BJ (cell line): ENCODE results near the gene TMEM131. TPM values are rescaled to one million over a fixed set of nuclear protein-coding genes. Genes with fewer than 3 reads are reported as not detected.

Experiments used
- CTCF ChIA-PET: fragments of 350-600 bp; formaldehyde crosslinking; extraction: SDS; loops from one replicate; lab custom pipeline; 2021; ENCODE audit warnings: antibody characterized with exemption, inconsistent platforms; lab: Yijun Ruan, JAX
- POLR2A ChIA-PET: fragments of 300-600 bp; sonication (Branson Sonifier 250); formaldehyde crosslinking; extraction: SDS; loops from one replicate; lab custom pipeline; 2021; ENCODE audit warnings: antibody characterized with exemption; lab: Charles Lee
- DNase-seq: peaks from one replicate; pipeline ENCODE4 v3.0.0-alpha.2; 2011; ENCODE audit warnings: low read depth
- H3K27me3 ChIP-seq: 2 replicates; pipeline ENCODE4 v1.6.0; 2011; ENCODE audit warnings: low read length; ENCODE audit not compliant: control insufficient read depth, insufficient read depth
- H3K36me3 ChIP-seq: 2 replicates; pipeline ENCODE4 v1.5.1; 2011; ENCODE audit warnings: low read length; ENCODE audit not compliant: control insufficient read depth, insufficient read depth
- H3K4me3 ChIP-seq: 2 replicates; pipeline ENCODE4 v1.5.1; 2011; ENCODE audit warnings: low read depth, mild to moderate bottlenecking, control low read depth, low read length
- polyA plus RNA-seq: library from polyadenylated mRNA; depleted of rRNA; stranded (reverse); fragments of >200 nt; gene quantifications from 2 replicates; pipeline ENCODE4 v1.2.3, GENCODE V29; 2011
- TF ChIP-seq, protein P1 (sequence below): IDR thresholded peaks from 2 replicates; pipeline ENCODE4 v1.5.1; 2011; ENCODE audit warnings: low read depth, mild to moderate bottlenecking, control low read depth, inconsistent platforms, low read length, moderate library complexity; ENCODE audit not compliant: insufficient read depth

TMEM131 gene
- polyA plus RNA-seq, 1 experiment = 11.8 TPM

DNA sequence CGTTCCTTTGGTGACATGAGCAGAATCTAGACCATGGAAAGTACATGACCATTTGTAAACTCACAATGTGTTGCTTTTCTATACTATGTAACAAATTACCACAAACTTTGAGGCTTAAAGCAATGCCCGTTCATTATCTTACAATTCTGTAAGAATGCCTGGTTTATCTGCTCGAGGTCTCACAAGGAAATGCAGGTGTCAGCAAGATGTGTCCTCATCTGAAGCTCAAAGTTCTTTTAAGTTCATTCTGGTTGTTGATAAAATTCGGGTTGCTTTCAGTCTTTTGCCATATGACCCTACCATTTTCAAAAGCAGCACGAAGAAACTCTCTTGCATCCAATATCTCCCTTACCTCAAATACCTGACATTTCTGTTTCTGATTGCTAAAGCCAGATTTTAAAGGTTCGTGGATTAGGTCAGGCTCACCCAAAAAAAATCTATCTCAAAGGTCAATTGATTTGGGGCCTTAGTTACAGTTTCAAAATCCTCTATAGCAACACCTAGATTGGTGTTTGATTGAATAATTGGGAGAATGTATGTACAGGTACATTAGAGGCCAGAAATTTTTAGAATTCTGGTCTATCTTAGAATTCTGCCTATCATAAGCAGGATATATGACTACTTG lies 125.9 kb downstream of the TMEM131 start:
- Histone ChIP-seq H3K27me3 (no peaks in the 10 kb centered on the region), H3K36me3 (no peaks in the 10 kb centered on the region; the same call in 1 of the 2 replicates), H3K4me3 (no peak overlapping the region)
- TF ChIP-seq, protein P1, sequence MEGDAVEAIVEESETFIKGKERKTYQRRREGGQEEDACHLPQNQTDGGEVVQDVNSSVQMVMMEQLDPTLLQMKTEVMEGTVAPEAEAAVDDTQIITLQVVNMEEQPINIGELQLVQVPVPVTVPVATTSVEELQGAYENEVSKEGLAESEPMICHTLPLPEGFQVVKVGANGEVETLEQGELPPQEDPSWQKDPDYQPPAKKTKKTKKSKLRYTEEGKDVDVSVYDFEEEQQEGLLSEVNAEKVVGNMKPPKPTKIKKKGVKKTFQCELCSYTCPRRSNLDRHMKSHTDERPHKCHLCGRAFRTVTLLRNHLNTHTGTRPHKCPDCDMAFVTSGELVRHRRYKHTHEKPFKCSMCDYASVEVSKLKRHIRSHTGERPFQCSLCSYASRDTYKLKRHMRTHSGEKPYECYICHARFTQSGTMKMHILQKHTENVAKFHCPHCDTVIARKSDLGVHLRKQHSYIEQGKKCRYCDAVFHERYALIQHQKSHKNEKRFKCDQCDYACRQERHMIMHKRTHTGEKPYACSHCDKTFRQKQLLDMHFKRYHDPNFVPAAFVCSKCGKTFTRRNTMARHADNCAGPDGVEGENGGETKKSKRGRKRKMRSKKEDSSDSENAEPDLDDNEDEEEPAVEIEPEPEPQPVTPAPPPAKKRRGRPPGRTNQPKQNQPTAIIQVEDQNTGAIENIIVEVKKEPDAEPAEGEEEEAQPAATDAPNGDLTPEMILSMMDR = no peak
- ChIA-PET CTCF (interaction anchor here (0.7 kb wide), 1 partner anchor 26 kb away, joined by 4 read pairs; no protein-coding TSS in a partner anchor), POLR2A (interaction anchor here (0.6 kb wide), 1 partner anchor 33 kb away, joined by 4 read pairs; no protein-coding TSS in a partner anchor)
- no peak for DNase-seq

DNA sequence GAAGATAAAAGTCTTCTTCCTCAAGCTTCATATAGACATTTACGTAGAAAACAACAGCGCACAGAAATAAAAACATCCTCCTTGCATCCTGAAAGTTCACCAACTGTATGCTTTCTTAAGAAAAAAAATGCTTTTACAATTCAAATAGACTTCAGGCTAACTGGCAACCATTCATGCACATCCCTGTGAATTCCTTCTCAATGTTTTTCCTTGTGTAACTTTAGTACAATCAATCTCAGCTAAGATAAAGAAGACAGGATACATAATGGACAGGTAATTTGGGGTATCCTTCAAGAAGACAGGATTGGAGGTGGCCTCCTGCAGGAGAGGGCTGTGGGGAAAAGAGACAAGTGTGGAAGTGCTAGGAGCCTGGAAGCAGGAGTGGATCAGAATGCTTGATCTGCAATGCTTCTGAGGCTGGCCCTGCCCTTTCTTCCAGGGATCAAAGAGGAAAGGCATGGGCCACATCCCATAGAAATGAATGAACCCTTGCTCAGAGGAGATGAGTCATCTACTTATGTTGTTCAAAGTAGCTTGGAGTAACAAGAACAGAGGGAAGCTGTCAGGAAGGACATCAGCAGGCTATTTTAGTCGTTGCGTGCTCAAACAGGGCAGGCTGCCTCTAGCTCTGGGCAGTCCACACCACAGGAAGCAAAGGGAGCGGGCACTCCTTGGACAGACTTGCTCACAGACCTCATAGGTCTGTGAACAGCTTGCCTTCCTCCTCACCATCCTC lies 126.6 kb downstream of the TMEM131 start:
- CTCF ChIA-PET = interaction anchor here (0.7 to 0.8 kb wide), 2 partner anchors 25 to 62 kb away, joined by 3 to 4 read pairs; no protein-coding TSS in a partner anchor
- no peaks in the 10 kb centered on the region; the same call in 1 of the 2 replicates for H3K36me3 ChIP-seq
- TF ChIP-seq, protein P1 = no peak
- POLR2A ChIA-PET = no interaction called here
- H3K27me3 ChIP-seq = no peaks in the 10 kb centered on the region
- H3K4me3 ChIP-seq = no peak overlapping the region
- DNase-seq = peak; percentile 75

DNA sequence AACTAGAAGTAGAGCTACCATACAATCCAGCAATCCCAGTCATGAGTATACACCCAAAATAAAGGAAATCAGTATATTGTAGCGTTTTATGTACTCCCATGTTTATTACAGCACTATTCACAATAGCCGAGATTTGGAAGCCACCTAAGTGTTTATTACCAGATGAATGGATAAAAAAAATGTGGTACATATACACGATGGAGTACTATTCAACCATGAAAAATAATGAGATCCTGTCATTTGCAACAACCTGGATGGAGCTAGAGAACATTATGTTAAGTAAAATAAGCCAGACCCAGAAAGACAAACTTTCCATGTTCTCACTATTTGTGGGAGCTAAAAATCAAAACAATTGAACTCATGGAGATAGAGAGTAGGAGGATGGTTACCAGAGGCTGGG lies 131.9 kb downstream of the TMEM131 start:
- TF ChIP-seq, protein P1 = no peak
- POLR2A ChIA-PET = no interaction called here
- no peak for DNase-seq
- CTCF ChIA-PET = interaction anchor here (1.1 kb wide), 1 partner anchor 21 kb away, joined by 3 read pairs; no protein-coding TSS in a partner anchor
- H3K27me3 ChIP-seq = no peaks in the 10 kb centered on the region
- no peaks in the 10 kb centered on the region for H3K36me3 ChIP-seq
- no peak overlapping the region for H3K4me3 ChIP-seq

GRCh38 chr2:97861177-97861576 lies 134.6 kb downstream of the TMEM131 start:
- peaks cover 2% of the 10 kb centered on the region for H3K36me3 ChIP-seq
- POLR2A ChIA-PET = no interaction called here
- DNase-seq = no peak
- no peak overlapping the region for H3K4me3 ChIP-seq
- TF ChIP-seq, protein P1 = no peak
- CTCF ChIA-PET = no interaction called here
- H3K27me3 ChIP-seq = no peaks in the 10 kb centered on the region

- ChIA-PET CTCF (interaction anchor here (1.0 kb wide), 1 partner anchor 52 kb away, joined by 3 read pairs; no protein-coding TSS in a partner anchor), POLR2A (no interaction called here)
- TF ChIP-seq, protein P1 = no peak
- no peak for DNase-seq
- no peaks in the 10 kb centered on the region for H3K27me3 ChIP-seq
- no peak overlapping the region for H3K4me3 ChIP-seq
- peaks cover 2% of the 10 kb centered on the region for H3K36me3 ChIP-seq
Measured at GRCh38 chr2:97858442-97858841, 137.3 kb downstream of the TMEM131 start.
